Ectodermal cell (in vitro differentiated cells): ENCODE data around the gene SALL2.

Source experiments
- H3K27ac ChIP-seq: 2 replicates; pipeline ENCODE4 v1.7.0; 2013; ENCODE audit warnings: mild to moderate bottlenecking, low read depth, low read length; ENCODE audit not compliant: insufficient read depth, poor library complexity, severe bottlenecking
- H3K27me3 ChIP-seq: 2 replicates; pipeline ENCODE4 v1.7.0; 2013; ENCODE audit warnings: mild to moderate bottlenecking, low read length; ENCODE audit not compliant: insufficient read depth, control insufficient read depth, poor library complexity, severe bottlenecking
- H3K36me3 ChIP-seq: one replicate; pipeline ENCODE4 v1.7.0; 2013; ENCODE audit warnings: low read length; ENCODE audit not compliant: control insufficient read depth, insufficient read depth
- H3K4me1 ChIP-seq: one replicate; pipeline ENCODE4 v1.7.0; 2013; ENCODE audit warnings: low read length; ENCODE audit not compliant: control insufficient read depth, insufficient read depth
- H3K4me3 ChIP-seq: 2 replicates; pipeline ENCODE4 v1.7.0; 2013; ENCODE audit warnings: low read depth, low read length, control low read depth; ENCODE audit not compliant: insufficient read depth
- H3K9me3 ChIP-seq: 2 replicates; pipeline ENCODE4 v1.7.0; 2013; ENCODE audit warnings: mild to moderate bottlenecking, low read length, moderate library complexity; ENCODE audit not compliant: control insufficient read depth
- WGBS, 2 experiments: methylation state at CpG; one replicate each; pipeline ENCODE4 v1.1.7; 2013; ENCODE audit warnings: missing lambda C conversion rate in 2 of 2; 5-methylcytosine and 5-hydroxymethylcytosine counted together

Gene SALL2

DNA sequence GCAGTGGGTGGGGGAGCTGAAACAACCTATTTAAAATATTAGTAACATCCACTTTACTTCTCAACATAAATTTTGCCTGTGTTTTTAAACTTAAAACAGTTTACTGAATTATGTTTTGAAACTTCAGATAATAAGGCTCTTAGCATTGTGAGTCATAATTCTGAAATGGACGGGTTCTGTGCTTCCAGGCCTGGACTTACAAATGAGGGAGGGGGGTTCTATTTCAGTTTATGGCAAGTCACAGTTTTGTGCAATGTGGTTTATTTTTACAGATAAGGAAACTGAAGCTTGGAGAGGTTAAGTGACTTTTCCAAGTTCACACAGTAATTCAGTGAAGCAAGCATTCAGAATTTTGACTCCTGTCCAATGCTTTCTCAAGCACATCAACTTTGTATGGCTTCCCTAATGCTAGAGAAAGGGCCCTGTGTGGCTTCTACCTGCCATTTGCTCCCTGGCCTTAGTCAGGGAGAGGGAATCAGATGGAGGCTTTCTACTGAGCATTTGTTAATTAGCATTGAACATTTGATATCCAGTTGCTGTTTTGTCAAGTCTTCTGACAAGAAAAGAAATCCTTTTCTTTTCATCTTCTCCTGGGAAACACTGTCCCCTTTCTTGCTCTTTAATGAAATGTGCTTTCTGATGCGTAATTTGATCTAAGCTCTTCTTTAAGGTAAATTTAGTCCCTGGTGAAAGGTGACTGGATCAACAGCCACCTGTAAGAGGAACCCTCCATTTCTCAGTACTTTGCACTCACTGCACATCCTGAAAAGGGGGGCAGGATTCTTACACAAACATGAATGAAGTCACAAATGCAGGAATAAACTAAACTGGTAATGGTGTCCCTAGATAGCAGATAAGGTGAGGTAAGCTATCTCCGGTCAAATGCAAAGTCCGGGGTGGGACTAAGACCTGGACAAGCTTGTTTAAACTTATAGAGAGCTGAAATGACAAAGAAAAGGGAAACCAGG is 2.5 kb upstream of the SALL2 start:
- H3K9me3 ChIP-seq = no peaks in the 10 kb centered on the region
- 88% methylated on average over 4 of the region's 4 CpGs for WGBS, 2 experiments
- no peak overlapping the region for H3K4me3 ChIP-seq
- H3K36me3 ChIP-seq = peaks cover 17% of the 10 kb centered on the region
- peaks cover 53% of the 10 kb centered on the region for H3K4me1 ChIP-seq
- no peaks in the 10 kb centered on the region for H3K27me3 ChIP-seq
- peak overlapping the region; percentile 65 for H3K27ac ChIP-seq

DNA sequence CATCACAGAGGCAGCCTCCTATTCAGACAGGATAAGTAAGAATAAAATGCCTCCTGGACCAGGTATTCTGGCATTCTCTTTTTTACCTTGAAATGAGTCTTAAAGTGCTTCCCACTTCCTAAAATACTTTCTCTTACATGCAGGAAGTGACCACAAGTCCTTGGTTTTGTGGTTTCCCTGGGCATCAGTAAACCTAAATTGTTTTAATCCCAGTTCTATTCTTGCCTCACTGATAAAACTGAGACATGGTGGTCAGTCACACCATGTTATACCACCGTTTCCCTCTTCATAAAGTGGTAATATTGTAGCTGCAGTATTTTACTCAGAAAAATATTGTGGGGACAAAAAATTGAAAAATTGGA is 1.2 kb upstream of the SALL2 start:
- H3K4me3 ChIP-seq = peak overlapping the region; percentile 84

DNA sequence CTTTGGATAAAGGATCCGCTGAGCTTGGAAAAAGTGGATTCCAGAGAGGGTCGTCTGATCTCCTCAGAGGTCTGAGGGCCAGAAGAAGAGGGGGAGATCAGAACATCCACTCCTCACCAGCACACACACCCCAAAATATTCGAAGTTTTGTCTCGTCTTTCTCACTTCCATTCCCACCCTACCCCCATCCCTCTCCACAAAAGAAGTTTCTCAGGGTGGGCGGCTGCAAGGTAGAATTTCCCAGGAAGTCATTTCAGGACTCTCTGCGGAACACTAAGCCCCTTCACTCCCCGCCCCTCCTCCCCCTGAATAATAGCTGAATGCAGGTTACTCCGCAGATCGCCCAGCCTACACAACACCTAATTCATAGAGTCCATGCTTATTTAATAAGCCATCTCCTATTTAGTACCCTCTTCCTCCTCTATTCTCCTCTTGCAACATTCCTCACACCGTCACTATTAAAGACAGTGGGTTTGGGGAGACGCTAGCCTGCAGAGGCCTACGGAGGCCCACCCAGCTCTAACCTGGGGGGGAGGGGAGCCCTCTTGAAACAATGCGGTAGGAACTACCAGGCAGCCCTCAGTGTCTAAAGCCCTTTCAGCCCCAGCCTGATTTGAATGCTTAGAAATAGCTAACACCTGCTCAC is 649 bp upstream of the SALL2 start:
- Histone ChIP-seq H3K27ac (peak overlapping the region; percentile 97), H3K4me3 (peak overlapping the region; percentile 84), H3K4me1 (peaks cover 63% of the 10 kb centered on the region), H3K9me3 (no peaks in the 10 kb centered on the region), H3K36me3 (peaks cover 34% of the 10 kb centered on the region), H3K27me3 (no peaks in the 10 kb centered on the region)
- 0% methylated on average over 13 of the region's 13 CpGs for WGBS, 2 experiments

More for the DNA sequence above, 1.2 kb upstream of the SALL2 start:
- Histone ChIP-seq H3K27me3 (no peaks in the 10 kb centered on the region), H3K36me3 (peaks cover 30% of the 10 kb centered on the region), H3K27ac (peak overlapping the region; percentile 97), H3K4me1 (peaks cover 58% of the 10 kb centered on the region), H3K9me3 (no peaks in the 10 kb centered on the region)
- WGBS, 2 experiments = 25 to 33% methylated on average over 1 of the region's 1 CpG

GRCh38 chr14:21525571-21525961 is 580 bp downstream of the SALL2 start:
- Histone ChIP-seq H3K4me3 (peak overlapping the region; percentile 84), H3K4me1 (peaks cover 63% of the 10 kb centered on the region), H3K9me3 (no peaks in the 10 kb centered on the region), H3K36me3 (peaks cover 37% of the 10 kb centered on the region), H3K27me3 (no peaks in the 10 kb centered on the region), H3K27ac (peak overlapping the region; percentile 97)
- WGBS, 2 experiments = 8 to 9% methylated on average over 10 to 11 of the region's 12 CpGs

GRCh38 chr14:21524575-21525490 is 1.3 kb downstream of the SALL2 start:
- H3K27ac ChIP-seq = peak overlapping the region; percentile 22
- 73 to 74% methylated on average over 18 of the region's 18 CpGs for WGBS, 2 experiments

GRCh38 chr14:21523203-21523602 is 2.9 kb downstream of the SALL2 start:
- H3K4me3 ChIP-seq = peak overlapping the region; percentile 13
- H3K27me3 ChIP-seq = no peaks in the 10 kb centered on the region
- H3K36me3 ChIP-seq = peaks cover 37% of the 10 kb centered on the region
- WGBS, 2 experiments = 77 to 79% methylated on average over 7 of the region's 7 CpGs
- peaks cover 62% of the 10 kb centered on the region for H3K4me1 ChIP-seq
- no peaks in the 10 kb centered on the region for H3K9me3 ChIP-seq
- H3K27ac ChIP-seq = no peak overlapping the region

More at GRCh38 chr14:21524575-21525490, 1.3 kb downstream of the SALL2 start:
- H3K4me3 ChIP-seq = peak overlapping the region; percentile 84
- H3K36me3 ChIP-seq = peaks cover 37% of the 10 kb centered on the region
- H3K27me3 ChIP-seq = no peaks in the 10 kb centered on the region
- H3K4me1 ChIP-seq = peaks cover 62% of the 10 kb centered on the region
- H3K9me3 ChIP-seq = no peaks in the 10 kb centered on the region

DNA sequence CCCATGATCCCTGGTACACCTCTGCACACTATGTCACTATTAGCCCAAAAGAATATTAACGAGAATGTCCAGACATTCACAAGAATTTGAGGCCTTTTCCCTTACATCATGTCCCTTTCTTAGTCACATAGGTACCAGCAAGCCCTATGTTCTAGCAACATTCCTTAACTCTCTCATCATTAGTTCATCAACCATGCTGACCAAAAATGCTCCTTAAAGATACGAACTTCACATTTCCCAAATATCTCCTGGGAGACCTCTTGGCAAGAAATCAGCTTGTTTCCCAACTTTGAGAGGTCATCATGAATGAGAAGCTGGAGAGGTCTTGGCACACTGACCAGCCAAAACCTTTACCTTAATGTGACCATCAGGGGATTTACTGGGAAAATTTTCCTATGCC is 4.6 kb downstream of the SALL2 start:
- Histone ChIP-seq H3K36me3 (peaks cover 37% of the 10 kb centered on the region), H3K4me3 (no peak overlapping the region)

GRCh38 chr14:21520767-21521166 is 5.4 kb downstream of the SALL2 start:
- no peaks in the 10 kb centered on the region for H3K9me3 ChIP-seq
- 91% methylated on average over 1 of the region's 1 CpG for WGBS, 2 experiments
- peaks cover 54% of the 10 kb centered on the region for H3K4me1 ChIP-seq
- peaks cover 37% of the 10 kb centered on the region for H3K36me3 ChIP-seq
- no peak overlapping the region for H3K4me3 ChIP-seq
- H3K27me3 ChIP-seq = no peaks in the 10 kb centered on the region
- no peak overlapping the region for H3K27ac ChIP-seq

More for the DNA sequence above, 4.6 kb downstream of the SALL2 start:
- WGBS, 2 experiments = 85 to 89% methylated on average over 2 of the region's 2 CpGs
- Histone ChIP-seq H3K4me1 (peaks cover 54% of the 10 kb centered on the region), H3K27ac (no peak overlapping the region), H3K9me3 (no peaks in the 10 kb centered on the region), H3K27me3 (no peaks in the 10 kb centered on the region)

DNA sequence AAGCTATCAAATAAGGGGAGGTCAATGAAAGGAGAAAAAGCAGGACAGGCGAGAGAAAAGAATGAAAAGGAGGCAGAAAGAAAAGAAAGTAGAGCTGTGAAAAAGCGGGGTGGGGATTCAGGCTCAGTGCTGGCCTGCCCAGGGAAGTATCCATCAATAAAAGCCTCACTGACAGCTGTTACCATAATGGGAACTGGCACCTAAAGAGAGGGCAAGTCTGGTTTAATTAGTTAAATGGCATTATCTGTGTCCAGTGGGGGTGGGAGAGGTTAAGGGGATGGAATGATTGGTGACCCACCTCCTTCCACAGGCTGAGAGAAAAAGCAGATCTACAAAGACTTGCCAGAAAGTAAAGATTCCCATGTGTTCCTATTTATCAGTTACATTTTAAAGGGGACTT is 7.4 kb downstream of the SALL2 start:
- Histone ChIP-seq H3K4me3 (no peak overlapping the region), H3K36me3 (peaks cover 21% of the 10 kb centered on the region), H3K27me3 (no peaks in the 10 kb centered on the region), H3K4me1 (peaks cover 37% of the 10 kb centered on the region), H3K9me3 (no peaks in the 10 kb centered on the region), H3K27ac (no peak overlapping the region)
- WGBS, 2 experiments = 55 to 60% methylated on average over 2 of the region's 2 CpGs
